GM23338 (cell line): ENCODE measurements around the gene GNAI1. TPM values are rescaled to one million over a fixed set of nuclear protein-coding genes. Genes with fewer than 3 reads are reported as not detected.

Source experiments
- ATAC-seq: fragments of 200-7000 bp; cut with Tn5 transposase; 3 replicates; pipeline ENCODE4 v1.9.1; 2020
- DNase-seq: peaks from one replicate; pipeline ENCODE4 v3.0.0-alpha.2; 2015; ENCODE audit warnings: low spot score
- H2AFZ ChIP-seq: fragments of 200-600 bp; sonication (generic); 2 replicates; pipeline ENCODE4 v1.8.0; 2016; ENCODE audit warnings: antibody characterized with exemption, mild to moderate bottlenecking, moderate library complexity
- H3F3A ChIP-seq: fragments of 200-600 bp; sonication (generic); replicated peaks from 2 replicates; pipeline ENCODE4 v1.8.0; 2017; ENCODE audit warnings: antibody characterized with exemption, mixed run types, low read depth
- H3K27ac ChIP-seq: fragments of 200-600 bp; sonication (generic); 2 replicates; pipeline ENCODE4 v1.6.1; 2016; ENCODE audit warnings: low read depth
- H3K27me3 ChIP-seq: fragments of 200-600 bp; sonication (generic); 2 replicates; pipeline ENCODE4 v1.8.0; 2016; ENCODE audit warnings: mild to moderate bottlenecking, mixed run types, moderate library complexity; ENCODE audit not compliant: insufficient read depth
- H3K36me3 ChIP-seq: fragments of 200-600 bp; sonication (generic); 2 replicates; pipeline ENCODE4 v1.8.0; 2016; ENCODE audit warnings: mild to moderate bottlenecking; ENCODE audit not compliant: insufficient read depth
- H3K4me1 ChIP-seq: fragments of 200-600 bp; sonication (generic); 2 replicates; pipeline ENCODE4 v1.8.0; 2016; ENCODE audit warnings: mild to moderate bottlenecking, moderate library complexity; ENCODE audit not compliant: insufficient read depth
- H3K4me2 ChIP-seq: fragments of 200-600 bp; sonication (generic); 2 replicates; pipeline ENCODE4 v1.7.1; 2017; ENCODE audit warnings: mixed run types
- H3K4me3 ChIP-seq: fragments of 200-600 bp; sonication (generic); 2 replicates; pipeline ENCODE4 v1.6.1; 2016; ENCODE audit warnings: mixed run types
- H3K79me2 ChIP-seq: fragments of 200-600 bp; sonication (generic); replicated peaks from 2 replicates; pipeline ENCODE4 v1.8.0; 2017; ENCODE audit warnings: mild to moderate bottlenecking; ENCODE audit not compliant: insufficient read depth
- H3K9me2 ChIP-seq: fragments of 200-600 bp; sonication (generic); 2 replicates; pipeline ENCODE4 v1.8.0; 2017; ENCODE audit not compliant: insufficient read depth
- H4K20me1 ChIP-seq: fragments of 200-600 bp; sonication (generic); replicated peaks from 2 replicates; pipeline ENCODE4 v1.8.0; 2017; ENCODE audit warnings: mild to moderate bottlenecking; ENCODE audit not compliant: insufficient read depth
- H3K27ac Mint-ChIP-seq: 2 replicates; pipeline ENCODE4 v1.8.0; 2020; ENCODE audit warnings: inconsistent platforms, mild to moderate bottlenecking, moderate library complexity, mixed read lengths
- H3K27me3 Mint-ChIP-seq: 3 replicates; pipeline ENCODE4 v1.8.0; 2022; ENCODE audit warnings: low read depth, mild to moderate bottlenecking, moderate library complexity, mixed read lengths, inconsistent platforms; ENCODE audit not compliant: insufficient read depth, poor library complexity
- H3K36me3 Mint-ChIP-seq: 3 replicates; pipeline ENCODE4 v1.8.0; 2021; ENCODE audit warnings: low read depth, mild to moderate bottlenecking, inconsistent platforms, moderate library complexity, mixed read lengths
- H3K4me1 Mint-ChIP-seq: 3 replicates; pipeline ENCODE4 v1.8.0; 2020; ENCODE audit warnings: mild to moderate bottlenecking, inconsistent platforms, mixed read lengths
- H3K4me3 Mint-ChIP-seq: 3 replicates; pipeline ENCODE4 v1.8.0; 2021; ENCODE audit warnings: moderate library complexity, mild to moderate bottlenecking, inconsistent platforms, mixed read lengths
- H3K9me3 Mint-ChIP-seq: 3 replicates; pipeline ENCODE4 v1.8.0; 2020; ENCODE audit warnings: moderate library complexity, mild to moderate bottlenecking, inconsistent platforms, mixed read lengths
- CREB1 ChIP-seq: fragments of 250-450 bp; sonication (Bioruptor Pico); IDR thresholded peaks from 2 replicates; pipeline ENCODE4 v1.5.0; 2020; ENCODE audit warnings: low read depth, mild to moderate bottlenecking, moderate library complexity
- EZH2 ChIP-seq: fragments of 200-600 bp; sonication (generic); IDR thresholded peaks from one replicate; pipeline ENCODE4 v1.8.0; 2017; ENCODE audit warnings: antibody characterized with exemption, mild to moderate bottlenecking, low read depth; ENCODE audit not compliant: unreplicated experiment
- EZH2phosphoT487 ChIP-seq: fragments of 200-600 bp; sonication (generic); IDR thresholded peaks from one replicate; pipeline ENCODE4 v1.8.1; 2018; ENCODE audit warnings: antibody characterized with exemption; ENCODE audit not compliant: unreplicated experiment
- JUNB ChIP-seq: IDR thresholded peaks from one replicate; pipeline ENCODE4 v1.6.1; 2016; ENCODE audit warnings: antibody characterized with exemption; ENCODE audit not compliant: unreplicated experiment
- NANOG ChIP-seq: IDR thresholded peaks from 2 replicates; pipeline ENCODE4 v1.6.1; 2016; ENCODE audit warnings: antibody characterized with exemption, borderline replicate concordance
- POLR2AphosphoS5 ChIP-seq: IDR thresholded peaks from 2 replicates; pipeline ENCODE4 v1.6.1; 2016; ENCODE audit warnings: antibody characterized with exemption, low read depth
- STAT1 ChIP-seq: IDR thresholded peaks from one replicate; pipeline ENCODE4 v1.6.1; 2016; ENCODE audit warnings: antibody characterized with exemption; ENCODE audit not compliant: unreplicated experiment
- ZNF114 ChIP-seq: fragments of 250-450 bp; sonication (Bioruptor Pico); IDR thresholded peaks from 2 replicates; pipeline ENCODE4 v1.5.0; 2020; ENCODE audit warnings: mild to moderate bottlenecking, moderate library complexity
- ZNF331 ChIP-seq: fragments of 250-450 bp; sonication (Bioruptor Pico); IDR thresholded peaks from 2 replicates; pipeline ENCODE4 v1.5.0; 2020; ENCODE audit warnings: low read depth, mild to moderate bottlenecking, moderate library complexity
- polyA plus RNA-seq: library from polyadenylated mRNA; unstranded; fragments of >200 nt; fragmentation: Nextera tagmentation; extraction: Ambion mirVana; gene quantifications from 2 replicates; pipeline ENCODE4 v1.2.1, GENCODE V29; 2016
- total RNA-seq: library from RNA; depleted of rRNA; stranded (reverse); fragments of >200 nt; shearing (Covaris generic); gene quantifications from 2 replicates; pipeline ENCODE4 v1.2.3, GENCODE V29; 2014
- TF ChIP-seq, protein P1 (sequence below): fragments of 250-450 bp; sonication (Bioruptor Pico); IDR thresholded peaks from 2 replicates; pipeline ENCODE4 v1.5.0; 2020; ENCODE audit warnings: mild to moderate bottlenecking, moderate library complexity
- TF ChIP-seq, protein P2 (sequence below): IDR thresholded peaks from one replicate; pipeline ENCODE4 v1.6.1; 2018; ENCODE audit warnings: antibody characterized with exemption; ENCODE audit not compliant: unreplicated experiment
- TF ChIP-seq, protein P3 (sequence below): IDR thresholded peaks from 2 replicates; pipeline ENCODE4 v1.6.1; 2016; ENCODE audit warnings: antibody characterized with exemption
- TF ChIP-seq, protein P4 (sequence below), 2 experiments: fragments of 200-600 bp in 1 of 2; sonication (generic) in 1 of 2; conservative IDR thresholded peaks; 2 replicates each; pipeline versions ENCODE4 v1.5.1 to v1.6.1; 2016 to 2017; ENCODE audit warnings: antibody characterized with exemption in 2 of 2, low read depth in 2 of 2, mild to moderate bottlenecking in 2 of 2, moderate library complexity in 1 of 2

Gene GNAI1
- total and polyA plus RNA-seq, 2 experiments from 2014 or later, result 31.3 to 36.9 TPM

DNA sequence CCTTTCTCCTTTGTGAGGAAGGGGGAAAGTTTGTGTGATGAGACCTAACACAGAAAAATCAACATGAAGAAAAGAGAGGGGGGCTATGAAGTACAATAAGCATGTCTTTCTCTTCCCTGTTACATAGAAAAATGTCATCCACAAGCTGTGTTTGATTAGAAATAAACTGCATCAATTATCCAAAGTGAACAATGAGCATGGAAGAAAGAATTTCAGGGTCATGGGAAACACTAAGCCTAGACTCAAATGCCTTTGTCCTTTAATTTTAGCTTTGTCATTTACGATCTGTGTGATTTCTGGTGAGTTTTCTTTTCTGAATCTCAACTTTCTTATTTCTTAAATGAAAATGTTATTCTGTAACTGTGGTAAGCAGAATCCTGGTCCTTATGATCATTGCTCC is 121.0 kb downstream of the GNAI1 start:
- no peak overlapping the region for H3K27ac Mint-ChIP-seq
- H3K36me3 Mint-ChIP-seq, result no peaks in the 10 kb centered on the region

More for the DNA sequence above, 121.0 kb downstream of the GNAI1 start:
- Histone ChIP-seq H3K36me3 (no peaks in the 10 kb centered on the region), H3K79me2 (no peaks in the 10 kb centered on the region), H3K9me2 (0 out of 2 replicates have a peak, but pooled peaks cover 3% of the 10 kb centered on the region), H2AFZ (no peak overlapping the region), H3K27me3 (no peaks in the 10 kb centered on the region), H3K27ac (no peak overlapping the region), H4K20me1 (no peaks in the 10 kb centered on the region), H3K4me3 (no peak overlapping the region), H3K4me1 (no peaks in the 10 kb centered on the region), H3F3A (no peaks in the 10 kb centered on the region), H3K4me2 (no peak overlapping the region)
- no peaks in the 10 kb centered on the region for H3K4me1 Mint-ChIP-seq
- TF ChIP-seq, protein P1, sequence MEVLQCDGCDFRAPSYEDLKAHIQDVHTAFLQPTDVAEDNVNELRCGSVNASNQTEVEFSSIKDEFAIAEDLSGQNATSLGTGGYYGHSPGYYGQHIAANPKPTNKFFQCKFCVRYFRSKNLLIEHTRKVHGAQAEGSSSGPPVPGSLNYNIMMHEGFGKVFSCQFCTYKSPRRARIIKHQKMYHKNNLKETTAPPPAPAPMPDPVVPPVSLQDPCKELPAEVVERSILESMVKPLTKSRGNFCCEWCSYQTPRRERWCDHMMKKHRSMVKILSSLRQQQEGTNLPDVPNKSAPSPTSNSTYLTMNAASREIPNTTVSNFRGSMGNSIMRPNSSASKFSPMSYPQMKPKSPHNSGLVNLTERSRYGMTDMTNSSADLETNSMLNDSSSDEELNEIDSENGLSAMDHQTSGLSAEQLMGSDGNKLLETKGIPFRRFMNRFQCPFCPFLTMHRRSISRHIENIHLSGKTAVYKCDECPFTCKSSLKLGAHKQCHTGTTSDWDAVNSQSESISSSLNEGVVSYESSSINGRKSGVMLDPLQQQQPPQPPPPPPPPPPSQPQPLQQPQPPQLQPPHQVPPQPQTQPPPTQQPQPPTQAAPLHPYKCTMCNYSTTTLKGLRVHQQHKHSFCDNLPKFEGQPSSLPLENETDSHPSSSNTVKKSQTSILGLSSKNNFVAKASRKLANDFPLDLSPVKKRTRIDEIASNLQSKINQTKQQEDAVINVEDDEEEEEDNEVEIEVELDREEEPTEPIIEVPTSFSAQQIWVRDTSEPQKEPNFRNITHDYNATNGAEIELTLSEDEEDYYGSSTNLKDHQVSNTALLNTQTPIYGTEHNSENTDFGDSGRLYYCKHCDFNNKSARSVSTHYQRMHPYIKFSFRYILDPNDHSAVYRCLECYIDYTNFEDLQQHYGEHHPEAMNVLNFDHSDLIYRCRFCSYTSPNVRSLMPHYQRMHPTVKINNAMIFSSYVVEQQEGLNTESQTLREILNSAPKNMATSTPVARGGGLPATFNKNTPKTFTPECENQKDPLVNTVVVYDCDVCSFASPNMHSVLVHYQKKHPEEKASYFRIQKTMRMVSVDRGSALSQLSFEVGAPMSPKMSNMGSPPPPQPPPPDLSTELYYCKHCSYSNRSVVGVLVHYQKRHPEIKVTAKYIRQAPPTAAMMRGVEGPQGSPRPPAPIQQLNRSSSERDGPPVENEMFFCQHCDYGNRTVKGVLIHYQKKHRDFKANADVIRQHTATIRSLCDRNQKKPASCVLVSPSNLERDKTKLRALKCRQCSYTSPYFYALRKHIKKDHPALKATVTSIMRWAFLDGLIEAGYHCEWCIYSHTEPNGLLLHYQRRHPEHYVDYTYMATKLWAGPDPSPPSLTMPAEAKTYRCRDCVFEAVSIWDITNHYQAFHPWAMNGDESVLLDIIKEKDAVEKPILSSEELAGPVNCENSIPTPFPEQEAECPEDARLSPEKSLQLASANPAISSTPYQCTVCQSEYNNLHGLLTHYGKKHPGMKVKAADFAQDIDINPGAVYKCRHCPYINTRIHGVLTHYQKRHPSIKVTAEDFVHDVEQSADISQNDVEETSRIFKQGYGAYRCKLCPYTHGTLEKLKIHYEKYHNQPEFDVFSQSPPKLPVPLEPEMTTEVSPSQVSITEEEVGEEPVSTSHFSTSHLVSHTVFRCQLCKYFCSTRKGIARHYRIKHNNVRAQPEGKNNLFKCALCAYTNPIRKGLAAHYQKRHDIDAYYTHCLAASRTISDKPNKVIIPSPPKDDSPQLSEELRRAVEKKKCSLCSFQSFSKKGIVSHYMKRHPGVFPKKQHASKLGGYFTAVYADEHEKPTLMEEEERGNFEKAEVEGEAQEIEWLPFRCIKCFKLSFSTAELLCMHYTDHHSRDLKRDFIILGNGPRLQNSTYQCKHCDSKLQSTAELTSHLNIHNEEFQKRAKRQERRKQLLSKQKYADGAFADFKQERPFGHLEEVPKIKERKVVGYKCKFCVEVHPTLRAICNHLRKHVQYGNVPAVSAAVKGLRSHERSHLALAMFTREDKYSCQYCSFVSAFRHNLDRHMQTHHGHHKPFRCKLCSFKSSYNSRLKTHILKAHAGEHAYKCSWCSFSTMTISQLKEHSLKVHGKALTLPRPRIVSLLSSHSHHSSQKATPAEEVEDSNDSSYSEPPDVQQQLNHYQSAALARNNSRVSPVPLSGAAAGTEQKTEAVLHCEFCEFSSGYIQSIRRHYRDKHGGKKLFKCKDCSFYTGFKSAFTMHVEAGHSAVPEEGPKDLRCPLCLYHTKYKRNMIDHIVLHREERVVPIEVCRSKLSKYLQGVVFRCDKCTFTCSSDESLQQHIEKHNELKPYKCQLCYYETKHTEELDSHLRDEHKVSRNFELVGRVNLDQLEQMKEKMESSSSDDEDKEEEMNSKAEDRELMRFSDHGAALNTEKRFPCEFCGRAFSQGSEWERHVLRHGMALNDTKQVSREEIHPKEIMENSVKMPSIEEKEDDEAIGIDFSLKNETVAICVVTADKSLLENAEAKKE (CRISPR knock-in tag), result no peak
- TF ChIP-seq, protein P2, sequence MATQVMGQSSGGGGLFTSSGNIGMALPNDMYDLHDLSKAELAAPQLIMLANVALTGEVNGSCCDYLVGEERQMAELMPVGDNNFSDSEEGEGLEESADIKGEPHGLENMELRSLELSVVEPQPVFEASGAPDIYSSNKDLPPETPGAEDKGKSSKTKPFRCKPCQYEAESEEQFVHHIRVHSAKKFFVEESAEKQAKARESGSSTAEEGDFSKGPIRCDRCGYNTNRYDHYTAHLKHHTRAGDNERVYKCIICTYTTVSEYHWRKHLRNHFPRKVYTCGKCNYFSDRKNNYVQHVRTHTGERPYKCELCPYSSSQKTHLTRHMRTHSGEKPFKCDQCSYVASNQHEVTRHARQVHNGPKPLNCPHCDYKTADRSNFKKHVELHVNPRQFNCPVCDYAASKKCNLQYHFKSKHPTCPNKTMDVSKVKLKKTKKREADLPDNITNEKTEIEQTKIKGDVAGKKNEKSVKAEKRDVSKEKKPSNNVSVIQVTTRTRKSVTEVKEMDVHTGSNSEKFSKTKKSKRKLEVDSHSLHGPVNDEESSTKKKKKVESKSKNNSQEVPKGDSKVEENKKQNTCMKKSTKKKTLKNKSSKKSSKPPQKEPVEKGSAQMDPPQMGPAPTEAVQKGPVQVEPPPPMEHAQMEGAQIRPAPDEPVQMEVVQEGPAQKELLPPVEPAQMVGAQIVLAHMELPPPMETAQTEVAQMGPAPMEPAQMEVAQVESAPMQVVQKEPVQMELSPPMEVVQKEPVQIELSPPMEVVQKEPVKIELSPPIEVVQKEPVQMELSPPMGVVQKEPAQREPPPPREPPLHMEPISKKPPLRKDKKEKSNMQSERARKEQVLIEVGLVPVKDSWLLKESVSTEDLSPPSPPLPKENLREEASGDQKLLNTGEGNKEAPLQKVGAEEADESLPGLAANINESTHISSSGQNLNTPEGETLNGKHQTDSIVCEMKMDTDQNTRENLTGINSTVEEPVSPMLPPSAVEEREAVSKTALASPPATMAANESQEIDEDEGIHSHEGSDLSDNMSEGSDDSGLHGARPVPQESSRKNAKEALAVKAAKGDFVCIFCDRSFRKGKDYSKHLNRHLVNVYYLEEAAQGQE, result no peak
- TF ChIP-seq ZNF331 (no peak), POLR2AphosphoS5 (no peak), JUNB (no peak), CREB1 (CRISPR knock-in tag) (no peak), NANOG (no peak), ZNF114 (CRISPR knock-in tag) (no peak), EZH2 (no peak), STAT1 (no peak), EZH2phosphoT487 (no peak)
- TF ChIP-seq, protein P3, sequence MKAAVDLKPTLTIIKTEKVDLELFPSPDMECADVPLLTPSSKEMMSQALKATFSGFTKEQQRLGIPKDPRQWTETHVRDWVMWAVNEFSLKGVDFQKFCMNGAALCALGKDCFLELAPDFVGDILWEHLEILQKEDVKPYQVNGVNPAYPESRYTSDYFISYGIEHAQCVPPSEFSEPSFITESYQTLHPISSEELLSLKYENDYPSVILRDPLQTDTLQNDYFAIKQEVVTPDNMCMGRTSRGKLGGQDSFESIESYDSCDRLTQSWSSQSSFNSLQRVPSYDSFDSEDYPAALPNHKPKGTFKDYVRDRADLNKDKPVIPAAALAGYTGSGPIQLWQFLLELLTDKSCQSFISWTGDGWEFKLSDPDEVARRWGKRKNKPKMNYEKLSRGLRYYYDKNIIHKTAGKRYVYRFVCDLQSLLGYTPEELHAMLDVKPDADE, result no peak
- TF ChIP-seq, protein P4, sequence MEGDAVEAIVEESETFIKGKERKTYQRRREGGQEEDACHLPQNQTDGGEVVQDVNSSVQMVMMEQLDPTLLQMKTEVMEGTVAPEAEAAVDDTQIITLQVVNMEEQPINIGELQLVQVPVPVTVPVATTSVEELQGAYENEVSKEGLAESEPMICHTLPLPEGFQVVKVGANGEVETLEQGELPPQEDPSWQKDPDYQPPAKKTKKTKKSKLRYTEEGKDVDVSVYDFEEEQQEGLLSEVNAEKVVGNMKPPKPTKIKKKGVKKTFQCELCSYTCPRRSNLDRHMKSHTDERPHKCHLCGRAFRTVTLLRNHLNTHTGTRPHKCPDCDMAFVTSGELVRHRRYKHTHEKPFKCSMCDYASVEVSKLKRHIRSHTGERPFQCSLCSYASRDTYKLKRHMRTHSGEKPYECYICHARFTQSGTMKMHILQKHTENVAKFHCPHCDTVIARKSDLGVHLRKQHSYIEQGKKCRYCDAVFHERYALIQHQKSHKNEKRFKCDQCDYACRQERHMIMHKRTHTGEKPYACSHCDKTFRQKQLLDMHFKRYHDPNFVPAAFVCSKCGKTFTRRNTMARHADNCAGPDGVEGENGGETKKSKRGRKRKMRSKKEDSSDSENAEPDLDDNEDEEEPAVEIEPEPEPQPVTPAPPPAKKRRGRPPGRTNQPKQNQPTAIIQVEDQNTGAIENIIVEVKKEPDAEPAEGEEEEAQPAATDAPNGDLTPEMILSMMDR (conservative IDR thresholded peaks at IDR 0.05; ENCODE audit: low read depth in 2 of 2), result no peak
- no peaks in the 10 kb centered on the region for H3K9me3 Mint-ChIP-seq
- DNase-seq, result no peak
- no peak for ATAC-seq
- no peak overlapping the region for H3K4me3 Mint-ChIP-seq
- H3K27me3 Mint-ChIP-seq, result peaks cover 4% of the 10 kb centered on the region
